ENCODE measurements around the gene RHOF. TPM values are rescaled to one million over a fixed set of nuclear protein-coding genes. Genes with fewer than 3 reads are reported as not detected.

The RHOF gene
- total and polyA plus RNA-seq, 2 donors (not counting 1 experiment from before 2014, with no cell fraction given) = 90.3 to 129 TPM

DNA sequence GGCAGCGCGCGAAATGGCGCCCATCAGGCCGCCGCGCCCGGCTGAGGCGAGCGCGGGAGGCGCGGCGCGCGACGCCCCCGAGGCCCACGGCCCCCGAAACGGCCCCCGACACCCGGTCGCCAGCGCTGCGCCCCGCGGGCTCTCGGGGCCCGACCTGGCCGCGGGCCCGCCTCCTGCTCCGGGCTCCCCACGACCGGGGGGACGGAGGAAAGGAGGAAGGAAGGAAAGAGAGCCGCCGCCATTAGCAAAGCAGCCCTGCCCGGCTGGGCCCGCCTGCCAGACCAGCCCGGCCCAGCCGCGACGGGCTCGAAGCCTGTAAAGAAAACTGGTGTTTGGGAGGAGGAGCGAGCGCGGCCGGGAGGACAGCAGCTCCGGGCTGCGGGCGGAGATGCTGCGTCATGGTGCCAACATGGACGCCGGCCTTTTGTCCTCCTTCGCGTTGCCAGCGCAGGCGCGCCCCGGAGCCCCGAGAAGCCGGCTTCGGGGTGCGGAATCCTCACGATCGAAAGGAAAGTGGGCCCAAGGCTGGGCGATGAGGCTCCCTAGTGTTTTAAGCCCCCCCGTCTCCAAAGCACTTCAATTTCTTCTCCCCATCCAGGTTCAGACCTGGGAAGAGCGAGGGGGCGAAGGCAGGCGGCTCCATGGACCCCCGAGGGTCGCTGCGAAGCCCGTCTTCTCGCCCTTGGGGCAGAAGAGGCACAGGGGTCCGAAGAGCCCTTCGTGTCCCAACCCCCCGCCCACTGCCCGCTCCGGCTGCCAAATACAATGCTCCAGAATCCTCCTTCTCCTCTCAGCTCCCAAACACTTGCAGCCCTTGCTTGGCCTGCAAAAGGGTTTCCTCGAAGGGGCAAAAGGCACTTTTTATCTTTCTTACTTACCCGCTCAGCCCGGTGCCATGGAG lies 7.5 kb upstream of the RHOF start:
- WGBS (ENCODE audit: insufficient coverage) = under 1% methylated on average over 83 of the region's 86 CpGs

More for the DNA sequence above, 7.5 kb upstream of the RHOF start:
- CTCF ChIA-PET = interaction anchor here (0.6 to 33.5 kb wide), 5 partner anchors 2 to 700 kb away, joined by 3 to 1947 read pairs (median 4); partner anchors contain the start of genes PSMD9, RHOF, SETD1B and ZCCHC8
- Histone ChIP-seq H3K27me3 (replicated peaks in 1 of 4; ENCODE audit: control extremely low read depth in 1 of 4, control insufficient read depth in 3 of 4, insufficient read depth in 4 of 4, low read length in 3 of 4) (no peaks in the 10 kb centered on the region), H3K79me2 (ENCODE audit: control insufficient read depth, insufficient read depth, low read length) (peaks cover 50% of the 10 kb centered on the region), H3K4me1 (ENCODE audit: control insufficient read depth in 2 of 2, insufficient read depth in 2 of 2, low read length in 2 of 2) (peaks cover 12 to 37% of the 10 kb centered on the region in 2 donors), H3K4me3 (ENCODE audit: control extremely low read depth in 1 of 5, extremely low read depth in 1 of 5, insufficient read depth in 1 of 5, low read depth in 2 of 5, low read length in 4 of 5) (peak overlapping the region; percentile 79 to 95 (median 89)), H3K4me2 (replicated peaks; ENCODE audit: low read depth, low read length, poor library complexity, severe bottlenecking) (peak overlapping the region; percentile 94), H2AFZ (ENCODE audit: insufficient read depth, low read depth, low read length, poor library complexity, severe bottlenecking) (peak overlapping the region; percentile 75), H4K20me1 (ENCODE audit: control insufficient read depth, insufficient read depth, low read length, poor library complexity, severe bottlenecking) (peaks cover 19% of the 10 kb centered on the region), H3K27ac (ENCODE audit: low read length in 2 of 2) (peak overlapping the region; percentile 97), H3K9ac (ENCODE audit: low read length) (peak overlapping the region; percentile 85), H3K9me3 (ENCODE audit: control extremely low read depth in 1 of 3, control insufficient read depth in 2 of 3, insufficient read depth in 1 of 3, low read length in 2 of 3) (no peaks in the 10 kb centered on the region), H3K36me3 (replicated peaks in 1 of 2; ENCODE audit: control extremely low read depth in 1 of 2, control insufficient read depth in 1 of 2, extremely low read depth in 1 of 2, insufficient read depth in 2 of 2, low read length in 1 of 2) (peaks cover 3 to 20% of the 10 kb centered on the region in 2 experiments)
- H3K27ac Mint-ChIP-seq = peak overlapping the region; percentile 98
- no peaks in the 10 kb centered on the region for H3K27me3 Mint-ChIP-seq
- POLR2A ChIA-PET = interaction anchor here (0.5 to 13.7 kb wide), 13 partner anchors 8 to 1116 kb away, joined by 3 to 267 read pairs (median 7); partner anchors contain the start of genes PSMD9 and RHOF
- no peaks in the 10 kb centered on the region for H3K9me3 Mint-ChIP-seq (ENCODE audit: insufficient read depth)
- peaks cover 39% of the 10 kb centered on the region for H3K4me1 Mint-ChIP-seq
- peak overlapping the region; percentile 90 for H3K4me3 Mint-ChIP-seq
- peak; percentile 4 for ATAC-seq (ENCODE audit: low read depth)
- peak; percentile 81 for DNase-seq
- TF ChIP-seq, protein P1, sequence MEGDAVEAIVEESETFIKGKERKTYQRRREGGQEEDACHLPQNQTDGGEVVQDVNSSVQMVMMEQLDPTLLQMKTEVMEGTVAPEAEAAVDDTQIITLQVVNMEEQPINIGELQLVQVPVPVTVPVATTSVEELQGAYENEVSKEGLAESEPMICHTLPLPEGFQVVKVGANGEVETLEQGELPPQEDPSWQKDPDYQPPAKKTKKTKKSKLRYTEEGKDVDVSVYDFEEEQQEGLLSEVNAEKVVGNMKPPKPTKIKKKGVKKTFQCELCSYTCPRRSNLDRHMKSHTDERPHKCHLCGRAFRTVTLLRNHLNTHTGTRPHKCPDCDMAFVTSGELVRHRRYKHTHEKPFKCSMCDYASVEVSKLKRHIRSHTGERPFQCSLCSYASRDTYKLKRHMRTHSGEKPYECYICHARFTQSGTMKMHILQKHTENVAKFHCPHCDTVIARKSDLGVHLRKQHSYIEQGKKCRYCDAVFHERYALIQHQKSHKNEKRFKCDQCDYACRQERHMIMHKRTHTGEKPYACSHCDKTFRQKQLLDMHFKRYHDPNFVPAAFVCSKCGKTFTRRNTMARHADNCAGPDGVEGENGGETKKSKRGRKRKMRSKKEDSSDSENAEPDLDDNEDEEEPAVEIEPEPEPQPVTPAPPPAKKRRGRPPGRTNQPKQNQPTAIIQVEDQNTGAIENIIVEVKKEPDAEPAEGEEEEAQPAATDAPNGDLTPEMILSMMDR (IDR thresholded peaks at IDR 0.05) = no peak
- no peak for TF ChIP-seq EZH2 (IDR thresholded peaks at IDR 0.05; ENCODE audit: borderline replicate concordance, insufficient read depth, low read depth, low read length, poor library complexity, severe bottlenecking)
- intact Hi-C loops (cut with micrococcal nuclease) = loop anchor here (5.0 to 10.0 kb wide), 2 partner anchors 281 to 704 kb away; partner anchors contain the start of gene ZCCHC8
